Epithelial cell of proximal tubule (primary cell): Measurements from ENCODE around the gene RAC3. TPM values are rescaled to one million over a fixed set of nuclear protein-coding genes. Genes with fewer than 3 reads are reported as not detected.

Source experiments
- DNase-seq: peaks from one replicate; pipeline ENCODE4 v3.0.0-alpha.2; 2011; ENCODE audit warnings: low read depth
- H3K4me3 ChIP-seq: 2 replicates; pipeline ENCODE4 v1.5.1; 2011; ENCODE audit warnings: low read depth, mild to moderate bottlenecking, low read length
- total RNA-seq: library from RNA; depleted of rRNA; stranded (reverse); fragments of >200 nt; gene quantifications from 2 replicates; pipeline ENCODE4 v1.2.3, GENCODE V29; 2015
- TF ChIP-seq, protein P1 (sequence below): conservative IDR thresholded peaks from 2 replicates; pipeline ENCODE4 v1.5.1; 2012; ENCODE audit warnings: low read depth, mild to moderate bottlenecking, low read length

RAC3 gene
- total RNA-seq, 1 donor from 2014 or later, result 60.0 TPM

DNA sequence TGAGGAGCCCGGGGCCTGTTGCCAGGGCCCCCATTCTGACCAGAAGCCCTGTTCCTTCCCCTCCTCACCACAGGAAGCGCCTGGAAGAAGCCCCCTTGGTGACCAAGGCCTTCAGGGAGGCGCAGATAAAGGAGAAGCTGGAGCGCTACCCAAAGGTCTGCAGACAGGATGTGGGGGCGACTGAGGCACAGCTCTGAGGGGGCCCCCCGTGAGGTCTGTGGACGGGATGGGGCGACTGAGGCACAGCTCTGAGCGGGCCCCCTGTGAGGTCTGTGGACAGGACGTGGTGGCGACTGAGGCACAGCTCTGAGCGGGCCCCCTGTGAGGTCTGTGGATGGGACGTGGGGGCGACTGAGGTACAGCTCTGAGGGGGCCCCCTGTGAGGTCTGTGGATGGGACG, 22.1 kb upstream of the RAC3 start:
- TF ChIP-seq, protein P1, sequence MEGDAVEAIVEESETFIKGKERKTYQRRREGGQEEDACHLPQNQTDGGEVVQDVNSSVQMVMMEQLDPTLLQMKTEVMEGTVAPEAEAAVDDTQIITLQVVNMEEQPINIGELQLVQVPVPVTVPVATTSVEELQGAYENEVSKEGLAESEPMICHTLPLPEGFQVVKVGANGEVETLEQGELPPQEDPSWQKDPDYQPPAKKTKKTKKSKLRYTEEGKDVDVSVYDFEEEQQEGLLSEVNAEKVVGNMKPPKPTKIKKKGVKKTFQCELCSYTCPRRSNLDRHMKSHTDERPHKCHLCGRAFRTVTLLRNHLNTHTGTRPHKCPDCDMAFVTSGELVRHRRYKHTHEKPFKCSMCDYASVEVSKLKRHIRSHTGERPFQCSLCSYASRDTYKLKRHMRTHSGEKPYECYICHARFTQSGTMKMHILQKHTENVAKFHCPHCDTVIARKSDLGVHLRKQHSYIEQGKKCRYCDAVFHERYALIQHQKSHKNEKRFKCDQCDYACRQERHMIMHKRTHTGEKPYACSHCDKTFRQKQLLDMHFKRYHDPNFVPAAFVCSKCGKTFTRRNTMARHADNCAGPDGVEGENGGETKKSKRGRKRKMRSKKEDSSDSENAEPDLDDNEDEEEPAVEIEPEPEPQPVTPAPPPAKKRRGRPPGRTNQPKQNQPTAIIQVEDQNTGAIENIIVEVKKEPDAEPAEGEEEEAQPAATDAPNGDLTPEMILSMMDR, result no peak
- no peak for DNase-seq
- H3K4me3 ChIP-seq, result no peak overlapping the region

DNA sequence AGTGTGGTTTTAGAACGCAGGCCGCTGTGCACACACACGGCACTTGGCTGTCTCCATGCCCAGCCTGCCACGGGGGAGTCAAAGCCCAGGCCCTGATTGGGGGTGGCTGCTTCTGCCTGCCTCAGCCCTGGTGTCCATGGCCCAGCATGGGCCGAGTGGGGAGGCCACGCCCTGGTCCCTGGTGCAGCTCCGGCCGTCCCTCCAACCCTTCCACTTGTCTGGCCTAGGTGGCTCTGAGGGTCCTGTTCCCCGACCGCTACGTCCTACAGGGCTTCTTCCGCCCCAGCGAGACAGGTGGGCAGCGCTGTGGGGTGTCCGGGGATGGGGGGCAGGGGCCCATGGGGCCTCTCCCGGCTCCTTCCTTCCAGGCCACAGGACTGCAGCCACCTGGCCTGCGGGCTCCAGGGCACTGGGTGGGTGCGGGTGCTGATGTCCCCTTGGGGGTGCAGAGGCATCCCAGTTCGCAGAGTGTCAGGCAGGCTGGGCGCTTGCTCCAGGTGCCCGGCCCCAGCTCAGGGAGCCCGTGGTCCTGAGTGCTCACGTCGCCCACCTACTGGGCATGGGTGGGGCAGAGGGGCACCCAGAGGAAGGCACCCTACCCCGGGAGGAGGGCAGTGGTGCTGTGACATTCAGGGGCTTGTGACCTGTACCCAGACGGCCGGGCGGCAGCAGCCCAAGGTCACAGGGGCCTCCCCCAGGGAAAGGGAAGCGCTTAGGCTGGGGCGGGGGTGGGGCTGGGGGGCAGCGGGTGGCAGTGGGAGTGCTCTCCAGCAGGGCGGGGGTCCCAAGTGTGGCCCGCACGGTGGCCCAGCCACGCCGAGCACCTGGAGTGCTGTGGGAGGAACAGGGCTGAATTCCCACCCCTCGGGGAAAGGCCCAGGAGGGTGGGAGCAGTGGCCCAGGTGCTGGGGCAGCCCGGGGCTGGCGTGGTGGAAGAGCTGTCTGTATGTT, 20.6 kb upstream of the RAC3 start:
- TF ChIP-seq, protein P1, result no peak
- no peak for DNase-seq
- H3K4me3 ChIP-seq, result no peak overlapping the region

DNA sequence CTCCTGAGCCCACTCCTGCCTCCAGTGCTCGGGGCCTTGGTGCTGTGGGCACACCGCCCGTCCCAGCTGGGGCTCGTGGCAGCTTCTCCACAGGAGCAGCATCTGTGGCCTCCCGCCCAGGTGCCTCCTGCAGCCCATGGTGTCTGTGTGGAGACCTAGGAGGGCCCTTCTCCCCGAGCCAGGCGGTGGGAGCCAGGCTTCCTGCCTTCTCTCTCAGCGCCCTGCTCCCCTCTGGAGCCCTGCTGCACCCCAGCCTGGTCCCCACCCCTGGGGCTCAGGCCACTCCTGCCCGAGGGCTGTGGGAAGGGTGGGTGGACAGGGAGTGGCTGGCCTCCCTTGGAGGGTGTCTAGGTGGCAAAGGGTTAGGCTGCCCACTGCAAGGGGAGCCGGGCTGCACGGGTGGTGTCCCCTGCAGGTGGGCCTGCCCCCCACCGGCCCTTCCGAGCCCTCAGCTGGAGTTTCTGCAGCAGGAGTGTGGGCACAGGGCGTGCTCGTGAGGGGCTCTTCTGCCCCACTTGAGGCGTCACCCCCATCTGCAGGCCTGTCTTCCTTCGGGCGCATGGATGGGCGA, 19.8 kb upstream of the RAC3 start:
- TF ChIP-seq, protein P1, result no peak
- H3K4me3 ChIP-seq, result no peak overlapping the region
- no peak for DNase-seq

- TF ChIP-seq, protein P1, result no peak
- no peak overlapping the region for H3K4me3 ChIP-seq
- DNase-seq, result no peak
These were observed 19.2 kb upstream of the RAC3 start for GRCh38 chr17:82012261-82012639.

GRCh38 chr17:82012640-82013295, 18.7 kb upstream of the RAC3 start:
- no peak for DNase-seq
- TF ChIP-seq, protein P1, result no peak

GRCh38 chr17:82013341-82013740, 18.1 kb upstream of the RAC3 start:
- no peak overlapping the region for H3K4me3 ChIP-seq

More at GRCh38 chr17:82012640-82013295, 18.7 kb upstream of the RAC3 start:
- no peak overlapping the region for H3K4me3 ChIP-seq

More at GRCh38 chr17:82013341-82013740, 18.1 kb upstream of the RAC3 start:
- no peak for DNase-seq
- TF ChIP-seq, protein P1, result no peak
